Fibroblast of the aortic adventitia (primary cell): ENCODE measurements around the gene EML1. TPM values are rescaled to one million over a fixed set of nuclear protein-coding genes. Genes with fewer than 3 reads are reported as not detected.
A peak's percentile ranks its signal among the peaks of the same experiment; 100 is the strongest.

Experiments used
- DNase-seq: peaks from one replicate; pipeline ENCODE4 v3.0.0-alpha.2; 2010; ENCODE audit warnings: low read depth
- H3K4me3 ChIP-seq: 2 replicates; pipeline ENCODE4 v1.5.1; 2011; ENCODE audit warnings: low read depth, mild to moderate bottlenecking, control low read depth, low read length, moderate library complexity
- CTCF ChIP-seq: IDR thresholded peaks from 2 replicates; pipeline ENCODE4 v1.5.1; 2011; ENCODE audit warnings: mild to moderate bottlenecking, low read length, control low read depth, inconsistent platforms; ENCODE audit not compliant: insufficient read depth
- total RNA-seq: library from RNA; depleted of rRNA; stranded (reverse); fragments of >200 nt; gene quantifications from 2 replicates; pipeline ENCODE4 v1.2.3, GENCODE V29; 2012; ENCODE audit warnings: low replicate concordance

EML1 gene
- total RNA-seq, 1 donor = 80.3 TPM

- peak overlapping the region; percentile 71 for H3K4me3 ChIP-seq
- no peak for DNase-seq
- no peak for TF ChIP-seq CTCF
Observed at GRCh38 chr14:99794151-99794780, 1.1 kb downstream of the EML1 start.

- DNase-seq = no peak
- no peak for TF ChIP-seq CTCF
- no peak overlapping the region for H3K4me3 ChIP-seq
Observed at GRCh38 chr14:99795046-99795445, 1.8 kb downstream of the EML1 start.

GRCh38 chr14:99797231-99797630 lies 4.0 kb downstream of the EML1 start:
- TF ChIP-seq CTCF = no peak
- no peak for DNase-seq
- H3K4me3 ChIP-seq = no peak overlapping the region

- H3K4me3 ChIP-seq = no peak overlapping the region
- TF ChIP-seq CTCF = no peak
- DNase-seq = no peak
Observed at GRCh38 chr14:99800781-99801180, 7.6 kb downstream of the EML1 start.

GRCh38 chr14:99802301-99803105 lies 9.3 kb downstream of the EML1 start:
- TF ChIP-seq CTCF = no peak
- no peak overlapping the region for H3K4me3 ChIP-seq
- DNase-seq = no peak

GRCh38 chr14:99803106-99803775 lies 10.0 kb downstream of the EML1 start:
- no peak overlapping the region for H3K4me3 ChIP-seq
- no peak for DNase-seq
- no peak for TF ChIP-seq CTCF
